Upper lobe of left lung (tissue), 4 donors: ENCODE data around the gene PCSK5.

Experiments used
- CTCF ChIP-seq, 6 experiments: fragments of 450-650 bp in 4 of 6; fragments of 200-600 bp in 2 of 6; sonication (generic) in 2 of 6; IDR thresholded peaks; one replicate each; pipeline ENCODE4 v1.5.1; 2016 to 2019; ENCODE audit warnings: antibody characterized with exemption in 6 of 6
- POLR2AphosphoS5 ChIP-seq, 2 donors: sonication (generic); formaldehyde crosslinking; IDR thresholded peaks; one replicate each; pipeline ENCODE4 v1.5.1; 2017; ENCODE audit warnings: antibody characterized with exemption in 2 of 2

GRCh38 chr9:75903785-75904360 lies 13.4 kb downstream of the PCSK5 start:
- TF ChIP-seq CTCF (IDR thresholded peaks at IDR 0.05) = no peak
- TF ChIP-seq POLR2AphosphoS5 (IDR thresholded peaks at IDR 0.05) = no peak
